Measurements from ENCODE around the gene CPXM2.

GRCh38 chr10:123858077-123858681 is 33.4 kb downstream of the CPXM2 start:
- TF ChIP-seq KDM5A (IDR thresholded peaks at IDR 0.05) (no peak), CTCF (IDR thresholded peaks at IDR 0.05) (no peak), POLR2AphosphoS2 (conservative IDR thresholded peaks at IDR 0.05; ENCODE audit: low read length) (no peak), REST (IDR thresholded peaks at IDR 0.05) (no peak), SMC3 (IDR thresholded peaks at IDR 0.05) (no peak)
